T-helper 2 cell treated with Interferon-gamma antibody and Interleukin-4, amounts not matched to agents 100 ng/mL and 5 ng/mL, for 36 hours (primary cell): ENCODE results near the gene RPS26. TPM values are rescaled to one million over a fixed set of nuclear protein-coding genes. Genes with fewer than 3 reads are reported as not detected.
"Not testable (repeated sequence)": the region's sequence is repeated elsewhere in the genome, so short reads cannot be mapped to it uniquely, and the experiment has no call there.

Experiments
- intact Hi-C: fragments of 100-400 bp; cut with micrococcal nuclease; formaldehyde crosslinking; loops from one replicate; pipeline ENCODE4 v1.15.1; 2023
- total RNA-seq: library from RNA; stranded (reverse); gene quantifications from 2 replicates; pipeline ENCODE4 v1.2.3, GENCODE V29; 2022

RPS26 gene
- 30.9 and 32.4 TPM in 2 replicates for total RNA-seq

DNA sequence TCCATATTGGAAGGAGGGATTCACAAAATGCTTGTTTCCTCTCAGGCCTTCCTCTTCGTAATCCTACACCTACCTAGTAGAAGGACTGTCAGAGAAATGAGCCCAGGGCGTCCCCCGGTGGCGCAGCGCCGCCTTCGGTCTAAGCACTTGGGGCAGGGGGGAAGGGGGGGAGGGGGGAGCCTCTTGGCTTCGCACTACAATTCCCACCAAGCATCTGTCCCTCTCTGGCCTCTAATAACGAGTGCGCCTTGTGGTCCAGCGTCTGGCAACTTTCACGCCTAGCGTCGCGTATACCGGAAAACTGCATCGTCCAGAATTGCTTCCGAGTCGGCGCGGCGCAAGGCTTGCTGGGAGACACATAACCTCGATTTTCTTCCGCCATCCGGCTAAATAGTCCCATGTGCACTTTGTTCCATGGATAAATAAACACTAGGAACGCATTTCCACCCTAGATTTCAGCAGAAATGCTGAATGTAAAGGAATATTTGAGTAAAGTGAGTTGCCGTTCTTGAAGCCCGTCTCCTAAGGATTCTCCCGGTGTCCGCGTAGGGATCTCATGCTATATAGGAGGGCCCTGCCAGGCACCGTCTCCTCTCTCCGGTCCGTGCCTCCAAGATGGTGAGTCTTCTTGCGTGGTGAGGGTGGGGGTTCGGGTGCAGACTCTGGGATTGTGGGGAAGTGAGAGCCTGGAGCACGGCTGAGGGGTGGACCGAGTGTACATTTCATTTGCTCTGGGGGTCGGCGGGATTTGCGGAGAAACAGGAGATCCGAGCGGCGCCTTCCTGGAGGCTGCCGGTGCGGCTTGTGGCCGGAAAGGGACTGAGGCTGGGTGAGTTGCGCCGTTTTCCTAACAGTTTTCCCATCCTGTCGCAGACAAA, at the start of gene RPS26:
Gene RPS26 (plus strand): TSS at position 367 of the 878 bp plus-strand sequence. CDS start 249 bp downstream, at position 616.
- intact Hi-C loops: loop anchor here (1.0 to 10.0 kb wide), 9 partner anchors 34 to 303 kb away; partner anchors contain the start of genes PA2G4, RPL41, SARNP and SMARCC2

DNA sequence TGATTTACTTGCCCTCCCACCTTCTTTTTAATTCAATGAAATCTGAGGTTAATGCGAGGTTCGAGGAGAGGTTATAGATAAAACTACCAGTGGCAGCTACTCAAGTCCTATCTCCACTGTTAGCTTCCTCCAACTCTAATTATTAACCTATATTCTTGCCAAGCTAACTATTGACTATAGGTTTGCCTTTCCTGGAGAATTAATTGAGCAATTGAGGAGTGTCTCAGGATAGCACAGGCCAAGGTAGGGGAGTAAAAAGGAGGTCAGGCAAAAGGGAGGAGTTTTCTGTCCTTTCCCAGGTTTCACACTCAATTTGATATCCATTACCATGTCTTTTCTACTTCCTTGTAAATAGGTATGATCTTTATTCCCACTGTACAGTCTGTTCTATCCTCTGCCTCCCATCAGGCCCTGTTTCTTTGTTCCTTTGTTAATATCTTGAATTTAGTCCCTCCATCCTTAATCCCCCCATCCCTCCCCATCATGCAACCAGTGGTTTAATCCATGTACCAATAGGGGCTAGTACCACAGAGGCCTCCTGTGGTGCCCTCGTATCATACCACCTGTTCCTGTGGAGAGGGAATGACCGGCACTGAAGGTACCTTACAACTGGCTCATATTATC, 48.4 kb upstream of the RPS26 start:
- intact Hi-C loops: no loop called here

DNA sequence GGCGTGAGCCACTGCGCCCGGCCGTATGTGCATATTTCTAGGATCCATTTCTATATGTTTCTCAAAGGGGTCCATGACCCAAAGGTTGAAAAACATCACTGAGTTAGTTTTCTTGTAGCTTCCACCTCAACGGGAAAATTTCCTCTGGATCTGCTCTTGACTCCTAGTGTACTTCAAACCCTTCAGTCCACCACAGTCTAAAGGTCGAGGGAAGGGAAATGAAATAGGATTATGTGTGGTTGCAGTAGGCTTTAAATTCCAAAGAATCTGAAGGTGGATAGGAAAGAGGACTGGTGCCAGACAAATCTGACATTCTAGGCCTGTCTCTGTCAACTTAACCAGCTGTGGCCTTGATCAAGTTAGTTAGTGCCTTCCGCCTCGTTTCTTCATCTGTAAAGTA, 46.4 kb upstream of the RPS26 start:
- intact Hi-C loops: no loop called here

DNA sequence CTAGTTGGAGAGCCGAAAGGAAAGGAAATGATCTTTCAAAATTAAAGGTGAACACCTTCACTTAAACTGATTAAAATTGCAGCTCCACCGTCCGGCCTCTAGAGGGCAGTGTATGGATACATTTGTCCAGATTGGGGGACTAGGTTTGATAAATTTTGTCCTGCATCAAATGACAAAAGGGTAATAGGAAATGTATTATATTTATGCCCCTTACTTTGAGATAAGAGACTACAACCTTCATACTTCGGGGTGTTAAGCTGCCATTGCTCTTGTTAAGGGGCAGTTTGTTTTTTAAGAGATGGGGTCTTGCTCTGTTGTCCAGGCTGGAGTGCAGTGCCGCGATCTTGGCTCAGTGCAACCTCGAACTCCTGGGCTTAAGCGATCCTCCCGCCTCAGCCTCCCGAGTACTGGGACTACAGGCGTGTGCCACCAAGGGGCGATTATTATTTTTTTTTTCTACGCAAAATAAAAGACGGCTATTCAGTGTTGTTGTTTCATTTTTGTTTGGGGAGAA, 45.5 kb upstream of the RPS26 start:
- intact Hi-C loops: loop anchor here (1.0 kb wide), 3 partner anchors 33 to 108 kb away; partner anchors contain the start of genes PA2G4 and RPS26

DNA sequence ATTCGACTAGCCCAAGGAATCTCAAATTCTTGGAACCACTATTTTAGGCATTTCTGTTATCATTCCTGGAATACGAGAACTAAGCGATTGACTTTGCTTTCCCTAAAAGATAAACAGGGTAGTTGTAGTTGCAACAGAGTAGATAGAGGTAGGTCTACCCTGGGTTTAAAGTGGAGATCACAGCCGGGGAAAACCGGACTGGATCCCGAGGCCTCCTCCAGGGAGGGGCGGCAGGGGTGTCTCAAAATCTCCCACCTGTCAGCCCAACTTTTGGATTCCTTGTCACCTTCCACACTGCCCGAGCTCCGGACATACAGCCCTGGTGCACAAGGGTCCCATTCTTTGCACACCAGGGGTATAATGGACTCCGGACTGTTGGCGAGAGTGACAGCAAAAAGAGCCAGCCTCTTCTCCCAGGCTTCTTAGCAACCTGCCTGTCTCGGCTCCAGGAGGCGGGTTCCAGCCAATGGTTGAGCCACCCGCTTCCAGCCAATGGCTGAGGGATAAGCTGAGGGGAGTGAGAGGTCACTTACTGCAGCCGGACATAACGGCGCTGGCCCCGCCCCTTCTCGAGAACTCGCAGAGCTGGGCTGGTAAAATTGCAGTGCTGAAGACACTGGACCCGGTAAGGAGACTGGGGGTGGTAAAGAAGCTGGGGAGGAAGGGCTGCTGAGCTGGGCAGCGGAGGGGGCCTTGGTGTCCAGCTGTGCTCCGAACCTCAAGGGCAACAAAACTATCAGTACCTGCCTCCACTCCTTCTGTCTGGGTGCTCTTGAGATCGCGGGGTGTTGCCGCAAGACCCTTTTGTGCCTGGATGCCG, 44.8 kb upstream of the RPS26 start, which contains the start of gene SUOX:
Gene SUOX (plus strand): TSS at position 562 of the 820 bp plus-strand sequence. CDS start 4,946 bp downstream, outside the sequence.
- intact Hi-C loops: loop anchor here (1.0 kb wide), 3 partner anchors 32 to 107 kb away; partner anchors contain the start of genes PA2G4 and RPS26

DNA sequence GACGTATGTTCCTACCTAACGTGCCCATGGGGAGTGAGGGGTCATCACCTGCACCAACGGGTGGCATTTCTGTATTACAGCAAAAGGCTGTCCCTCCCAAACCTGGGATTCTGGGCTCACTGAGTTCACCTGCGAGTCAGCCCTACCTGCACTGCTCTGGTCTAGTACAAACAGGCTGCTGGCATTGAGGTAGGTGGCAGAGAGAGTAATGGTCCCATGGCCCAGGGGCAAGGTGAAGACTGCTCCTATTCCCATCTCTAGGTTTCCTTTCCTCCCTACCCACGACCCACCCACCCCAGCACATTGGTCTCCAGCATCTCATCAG, 44.2 kb upstream of the RPS26 start:
- intact Hi-C loops: no loop called here

DNA sequence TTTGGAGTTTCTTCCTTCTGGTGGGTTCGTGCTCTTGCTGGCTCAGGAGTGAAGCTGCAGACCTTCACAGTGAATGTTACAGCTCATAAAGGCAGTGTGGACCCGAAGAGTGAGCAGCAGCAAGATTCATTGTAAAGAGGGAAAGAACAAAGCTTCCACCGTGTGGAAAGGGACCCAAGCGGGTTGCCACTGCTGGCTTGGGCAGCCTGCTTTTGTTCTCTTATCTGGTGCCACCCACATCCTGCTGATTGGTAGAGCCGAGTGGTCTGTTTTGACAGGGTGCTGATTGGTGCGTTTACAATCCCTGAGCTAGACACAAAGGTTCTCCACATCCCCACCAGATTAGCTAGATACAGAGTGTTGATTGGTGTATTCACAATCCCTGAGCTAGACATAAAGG, 42.2 kb upstream of the RPS26 start:
- intact Hi-C loops: not testable (repeated sequence)

DNA sequence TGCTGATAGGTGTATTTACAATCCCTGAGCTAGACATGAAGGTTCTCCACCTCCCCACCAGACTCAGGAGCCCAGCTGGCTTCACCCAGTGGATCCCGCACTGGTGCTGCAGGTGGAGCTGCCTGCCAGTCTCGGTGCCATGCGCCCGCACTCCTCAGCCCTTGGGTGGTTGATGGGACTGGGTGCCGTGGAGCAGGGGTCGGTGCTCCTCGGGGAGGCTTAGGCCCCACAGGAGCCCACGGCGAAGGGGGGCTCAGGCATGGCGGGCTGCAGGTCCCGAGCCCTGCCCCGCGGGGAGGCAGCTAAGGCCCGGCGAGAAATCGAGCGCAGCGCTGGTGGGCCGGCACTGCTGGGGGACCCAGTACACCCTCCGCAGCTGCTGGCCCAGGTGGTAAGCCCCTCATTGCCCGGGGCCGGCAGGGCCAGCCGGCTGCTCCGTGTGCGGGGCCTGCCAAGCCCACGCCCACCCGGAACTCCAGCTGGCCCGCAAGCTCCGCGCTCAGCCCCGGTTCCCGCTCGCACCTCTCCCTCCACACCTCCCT, 41.6 kb upstream of the RPS26 start:
- intact Hi-C loops: not testable (repeated sequence)

DNA sequence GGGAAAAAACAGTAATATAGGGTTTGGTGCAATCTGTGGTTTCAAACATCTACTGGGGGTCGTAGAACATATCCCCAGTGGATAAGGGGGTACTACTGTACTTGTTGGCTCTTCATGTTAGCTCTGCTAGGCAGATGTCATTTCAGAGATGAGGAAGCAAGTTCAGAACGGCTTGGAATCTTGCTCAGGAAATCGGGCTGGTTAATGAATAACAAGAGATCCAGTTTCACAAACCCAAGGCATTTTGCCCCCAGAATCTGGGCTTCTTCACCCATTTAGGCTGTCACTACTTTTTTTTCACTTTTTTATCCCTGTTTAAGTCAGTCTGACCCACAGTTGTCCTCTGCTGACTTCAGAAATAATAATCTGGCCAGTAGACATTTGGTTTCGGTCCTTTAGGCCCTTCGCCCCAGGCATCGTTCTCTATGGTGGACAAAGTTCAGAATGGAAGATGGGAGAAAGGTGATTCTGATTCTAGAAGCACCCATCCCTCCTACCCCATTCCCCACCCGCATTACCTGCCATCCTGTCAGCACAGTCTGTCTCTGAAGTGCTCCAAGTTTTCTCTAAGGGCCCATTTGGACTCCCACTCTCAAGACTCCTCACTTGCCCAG, 40.1 kb upstream of the RPS26 start:
- intact Hi-C loops: no loop called here

DNA sequence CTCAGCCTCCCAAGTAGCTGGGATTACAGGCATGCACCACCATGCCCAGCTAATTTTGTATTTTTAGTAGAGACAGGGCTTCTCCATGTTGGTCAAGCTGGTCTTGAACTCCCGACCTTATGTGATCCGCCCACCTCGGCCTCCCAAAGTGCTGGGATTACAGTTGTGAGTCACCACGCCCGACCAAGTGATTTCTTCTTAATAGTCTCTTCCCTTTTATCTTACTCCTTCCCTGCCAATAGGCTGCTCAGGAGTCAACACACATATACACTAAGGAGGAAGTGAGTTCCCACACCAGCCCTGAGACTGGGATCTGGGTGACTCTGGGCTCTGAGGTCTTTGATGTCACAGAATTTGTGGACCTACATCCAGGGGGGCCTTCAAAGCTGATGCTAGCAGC, 38.3 kb upstream of the RPS26 start:
- intact Hi-C loops: not testable (repeated sequence)

DNA sequence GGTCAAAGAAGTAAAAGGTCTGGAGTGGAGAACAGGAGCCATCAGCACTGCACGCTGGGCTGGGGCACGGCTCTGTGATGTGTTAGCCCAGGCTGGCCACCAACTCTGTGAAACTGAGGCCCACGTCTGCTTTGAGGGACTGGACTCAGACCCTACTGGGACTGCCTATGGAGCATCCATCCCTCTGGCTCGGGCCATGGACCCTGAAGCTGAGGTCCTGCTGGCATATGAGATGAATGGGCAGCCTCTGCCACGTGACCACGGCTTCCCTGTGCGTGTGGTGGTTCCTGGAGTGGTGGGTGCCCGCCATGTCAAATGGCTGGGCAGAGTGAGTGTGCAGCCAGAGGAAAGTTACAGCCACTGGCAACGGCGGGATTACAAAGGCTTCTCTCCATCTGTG, 37.5 kb upstream of the RPS26 start:
- intact Hi-C loops: no loop called here

DNA sequence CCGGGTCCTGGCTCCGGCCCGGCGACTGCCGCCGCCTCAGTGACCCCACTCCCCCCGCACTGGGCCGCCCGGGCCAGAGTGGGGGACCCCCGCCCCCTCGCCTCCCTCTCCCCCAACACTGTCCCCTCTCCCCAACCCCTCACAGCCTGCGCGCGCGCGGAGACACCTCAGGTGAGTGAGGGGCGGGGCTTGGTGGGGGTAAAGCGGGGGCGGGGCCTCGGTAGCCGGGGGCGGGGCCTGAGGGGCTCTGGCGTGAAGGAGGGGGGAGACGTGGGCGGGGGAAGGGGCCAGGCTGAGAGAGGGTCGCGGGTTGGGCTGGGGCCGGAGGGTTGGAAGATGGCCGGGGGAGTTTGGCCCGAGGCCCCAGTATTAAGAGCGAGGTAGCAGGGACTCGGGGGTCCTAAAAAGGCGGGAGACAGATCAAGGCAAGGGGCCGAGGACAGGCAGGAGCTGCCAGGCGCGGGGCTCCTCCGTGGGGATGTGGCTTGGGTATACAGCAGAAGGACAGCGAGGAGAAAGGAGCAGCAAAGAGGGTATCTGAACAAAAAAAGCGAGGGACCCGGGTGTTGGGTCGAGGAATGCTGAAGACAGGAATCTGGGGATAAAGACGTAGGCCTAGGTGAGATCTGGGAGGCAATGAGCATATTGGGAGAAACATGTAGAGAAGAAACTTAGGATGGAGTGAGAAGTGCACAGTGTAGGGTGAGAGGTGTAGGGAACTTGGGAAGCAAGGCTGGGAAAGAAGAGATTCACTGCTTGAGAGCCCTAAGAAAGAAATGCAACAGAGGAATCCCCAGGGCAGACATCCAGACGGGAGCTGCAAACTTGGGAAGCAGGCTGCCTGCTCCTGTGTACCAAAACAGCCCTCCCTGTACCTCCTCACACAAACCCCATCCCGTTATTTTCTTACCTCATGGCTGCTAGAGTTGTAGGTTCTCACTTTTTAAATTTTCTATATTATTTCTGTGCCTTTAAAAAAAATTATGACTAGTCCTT, 33.9 kb upstream of the RPS26 start:
- intact Hi-C loops: loop anchor here (1.0 to 2.0 kb wide), 2 partner anchors 13 to 33 kb away; partner anchors contain the start of genes IKZF4 and RPS26

DNA sequence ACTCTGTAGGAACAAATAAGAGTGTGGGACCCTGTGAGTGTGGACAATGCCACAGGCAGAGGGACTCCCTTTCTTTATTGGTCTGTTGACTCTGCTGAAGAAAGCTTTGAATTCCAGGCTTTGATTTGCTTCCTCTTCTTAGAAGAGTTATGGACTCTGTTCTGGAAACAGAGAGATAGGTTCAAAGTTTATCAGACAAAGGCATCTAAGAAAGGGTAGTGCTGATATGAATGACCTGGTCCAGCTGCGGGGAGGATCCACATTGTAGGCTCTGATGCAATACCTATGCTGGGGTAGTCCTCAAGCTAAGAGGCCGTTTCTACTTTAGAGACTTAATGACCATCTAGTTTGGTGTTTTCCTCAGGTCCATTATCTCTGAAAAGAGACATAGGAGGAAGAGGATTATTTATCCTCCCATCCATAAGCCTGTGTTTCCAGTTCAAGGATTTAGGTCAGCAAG, 31.6 kb upstream of the RPS26 start:
- intact Hi-C loops: no loop called here

DNA sequence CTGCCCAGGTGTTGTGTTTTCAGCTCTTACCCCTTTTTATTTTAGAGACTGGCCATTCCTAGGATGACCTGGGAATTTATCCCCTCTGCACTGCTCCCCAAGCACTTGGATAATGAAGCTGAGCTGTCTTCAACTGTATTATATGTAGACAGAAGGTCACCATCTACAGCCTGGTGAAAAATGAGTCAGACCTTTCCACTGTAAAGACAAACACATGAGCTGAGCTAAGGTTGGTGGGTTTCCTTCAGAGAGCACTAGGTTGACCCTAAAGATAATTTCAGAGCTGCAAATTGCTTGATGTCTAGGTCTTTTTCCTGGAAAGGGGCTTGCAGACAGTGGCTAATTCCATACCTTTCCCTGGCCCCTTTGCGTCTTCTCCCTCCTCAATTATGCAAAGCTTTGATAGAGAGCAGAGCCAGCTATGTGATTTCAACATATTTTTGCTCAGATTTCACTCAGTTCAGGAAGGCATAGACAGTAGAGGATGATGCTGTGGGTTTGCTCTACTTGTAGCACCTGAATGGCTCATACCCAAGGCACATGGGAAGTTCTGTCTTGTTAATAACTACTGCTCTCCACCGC, 30.1 kb upstream of the RPS26 start:
- intact Hi-C loops: no loop called here

DNA sequence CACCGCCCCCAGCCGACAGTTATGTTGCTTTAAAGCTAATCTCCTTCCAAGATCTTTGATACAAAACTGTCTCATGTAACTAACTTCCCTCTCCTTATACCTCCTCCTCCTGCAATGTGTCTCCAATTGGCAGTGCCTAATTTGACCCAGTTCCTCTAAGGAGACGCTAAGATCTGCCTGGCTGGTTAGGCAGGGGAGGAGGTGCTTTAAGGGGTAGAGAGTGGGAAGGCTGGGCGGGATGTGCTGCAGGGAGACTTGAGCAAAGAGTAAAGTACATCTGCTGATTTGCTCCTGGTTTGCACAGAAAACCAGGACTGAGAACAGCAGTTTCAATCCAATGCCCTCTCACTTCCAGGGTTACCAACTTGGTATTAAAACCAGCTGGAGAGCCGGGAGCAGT, 28.2 kb upstream of the RPS26 start:
- intact Hi-C loops: no loop called here

DNA sequence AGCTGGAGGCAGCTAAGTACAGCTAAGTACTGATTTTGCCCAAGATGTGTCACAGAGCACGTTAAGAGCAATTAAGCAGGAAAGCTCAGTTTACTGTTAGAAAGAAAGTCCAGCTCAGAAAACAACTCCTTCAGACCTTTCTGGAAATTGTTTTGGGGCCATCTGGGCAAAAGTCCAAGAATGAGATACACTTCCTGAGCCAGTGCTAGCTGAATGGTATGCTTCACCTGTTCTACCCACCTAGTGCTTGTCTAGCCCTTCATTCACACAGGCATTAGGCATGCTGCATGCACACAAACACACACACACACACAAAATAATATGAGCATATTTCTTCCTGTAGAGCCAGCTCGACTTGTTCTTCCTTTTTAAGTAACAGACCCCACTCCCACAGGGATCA, 27.5 kb upstream of the RPS26 start:
- intact Hi-C loops: no loop called here

DNA sequence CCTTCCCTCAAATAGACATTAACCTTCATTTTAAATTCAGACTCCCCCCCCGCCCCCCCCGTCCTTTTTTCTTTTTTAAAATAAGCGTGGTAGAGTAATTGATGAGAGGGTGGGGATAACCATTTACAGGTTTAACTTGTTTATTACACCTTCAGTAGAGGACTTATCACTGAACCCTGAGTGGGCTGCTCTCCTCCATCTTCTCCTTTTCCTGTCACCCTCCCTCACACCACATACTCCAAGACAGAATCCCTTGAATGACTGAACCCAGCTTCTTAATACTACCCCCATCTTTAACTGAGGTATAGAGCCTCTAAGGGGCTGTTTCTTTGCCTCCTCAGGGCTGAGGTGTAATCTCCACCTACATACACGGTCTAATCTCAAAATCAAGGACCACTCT, 24.5 kb upstream of the RPS26 start:
- intact Hi-C loops: no loop called here

DNA sequence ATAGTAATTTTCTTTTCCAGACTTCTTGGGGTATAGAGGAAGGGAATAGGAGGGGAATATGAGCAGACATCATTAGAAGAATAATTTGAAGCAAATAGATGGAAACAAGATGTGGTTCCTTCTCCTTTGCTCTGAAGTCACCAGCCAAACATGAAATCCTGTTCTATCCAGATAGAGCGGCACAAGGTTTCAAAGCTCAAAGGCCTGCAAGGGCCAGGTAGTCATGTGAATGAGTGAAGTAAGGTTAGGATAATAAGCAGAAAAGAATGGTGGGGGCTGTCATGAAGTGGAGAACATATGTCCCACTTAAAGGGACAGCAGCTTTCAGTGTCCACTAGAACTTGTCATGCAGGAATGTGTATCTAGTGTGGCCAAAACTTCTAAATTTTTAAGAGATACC, 23.4 kb upstream of the RPS26 start:
- intact Hi-C loops: no loop called here
